Endometrial microvascular endothelial cells (primary cell): ENCODE measurements around the gene LMNTD2. TPM values are rescaled to one million over a fixed set of nuclear protein-coding genes. Genes with fewer than 3 reads are reported as not detected.

Experiments
- in situ Hi-C: cut with HindIII; loops from 2 replicates; pipeline ENCODE4 v1.10.0; 2017; ENCODE audit warnings: low sequenced_read_pairs, low pct_unique_long_range_greater_than_20kb; ENCODE audit errors: inconsistent ontology term
- total RNA-seq: library from RNA; depleted of rRNA; stranded (reverse); fragments of >200 nt; gene quantifications from one replicate; pipeline ENCODE4 v1.2.3, GENCODE V29; 2015; ENCODE audit errors: inconsistent ontology term

LMNTD2 gene
- total RNA-seq, 1 donor from 2014 or later = 0.65 TPM

DNA sequence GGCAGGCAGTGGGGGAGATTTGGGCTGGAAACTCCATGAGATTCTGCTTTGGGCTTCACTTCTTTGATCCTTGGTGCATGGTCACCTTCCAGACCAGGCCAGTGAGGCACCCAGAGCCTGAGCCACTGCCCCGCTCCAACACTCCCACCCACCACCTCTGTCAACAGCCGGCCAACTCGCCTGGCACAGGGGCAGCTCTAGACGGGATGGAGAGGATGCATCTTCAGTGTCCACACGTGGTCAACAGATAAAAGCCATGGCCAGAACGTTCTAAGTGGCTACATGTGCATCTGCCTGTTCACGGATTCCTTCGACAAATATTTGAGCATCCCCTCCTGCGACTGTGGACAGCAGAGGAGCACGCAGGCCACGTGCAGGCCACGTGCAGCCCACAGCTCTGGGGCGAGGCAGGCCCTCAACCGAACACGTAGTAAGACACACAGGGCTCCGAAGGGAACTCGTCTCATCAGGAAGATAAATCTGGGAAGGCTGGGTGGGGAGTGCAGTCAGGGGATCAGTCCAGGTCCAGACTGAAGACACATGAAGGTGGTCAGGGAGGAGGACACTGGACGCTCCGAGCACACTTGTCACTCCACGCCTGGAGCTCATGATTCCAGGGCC is 22.0 kb downstream of the LMNTD2 start:
- in situ Hi-C loops = no loop called here

DNA sequence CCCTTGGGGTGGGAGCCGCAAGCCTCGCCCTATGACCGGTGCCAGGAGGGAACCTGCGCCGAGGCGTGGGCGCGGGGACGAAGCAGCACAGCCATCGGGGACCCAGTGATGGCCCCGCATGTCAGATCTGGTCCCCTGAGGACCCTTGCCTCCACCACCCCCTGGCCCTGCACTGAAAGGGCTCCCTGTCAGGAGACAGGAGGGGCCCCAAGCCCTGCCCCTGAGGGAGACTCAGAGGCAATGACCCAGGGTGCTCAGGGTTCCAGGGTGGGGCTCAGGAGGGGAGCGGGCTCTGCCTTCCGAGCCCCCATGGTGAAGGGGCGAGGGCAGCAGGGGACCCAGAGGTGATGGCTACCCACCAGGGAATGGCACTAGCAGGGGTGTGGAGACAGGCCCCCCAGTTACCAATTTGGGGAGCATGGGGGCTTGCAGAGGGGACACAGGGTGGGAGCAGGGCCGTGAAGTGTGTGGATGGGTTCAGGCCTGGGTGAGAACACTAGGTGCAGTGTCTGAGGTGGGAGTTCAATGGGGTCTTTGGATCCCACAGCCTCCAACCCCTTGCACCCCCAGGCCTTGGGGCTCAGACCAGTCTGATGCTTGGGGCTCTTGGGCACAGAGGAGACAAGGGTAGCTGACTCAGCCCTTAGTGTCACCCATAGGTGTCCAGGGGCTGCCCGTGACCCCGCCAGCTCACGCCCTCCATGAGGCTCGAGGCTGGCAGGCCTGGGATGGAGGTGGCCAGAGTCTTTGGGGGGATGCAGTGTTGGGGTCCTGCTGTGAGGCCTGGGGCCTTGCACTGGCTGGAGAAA is 22.7 kb downstream of the LMNTD2 start:
- in situ Hi-C loops = no loop called here

DNA sequence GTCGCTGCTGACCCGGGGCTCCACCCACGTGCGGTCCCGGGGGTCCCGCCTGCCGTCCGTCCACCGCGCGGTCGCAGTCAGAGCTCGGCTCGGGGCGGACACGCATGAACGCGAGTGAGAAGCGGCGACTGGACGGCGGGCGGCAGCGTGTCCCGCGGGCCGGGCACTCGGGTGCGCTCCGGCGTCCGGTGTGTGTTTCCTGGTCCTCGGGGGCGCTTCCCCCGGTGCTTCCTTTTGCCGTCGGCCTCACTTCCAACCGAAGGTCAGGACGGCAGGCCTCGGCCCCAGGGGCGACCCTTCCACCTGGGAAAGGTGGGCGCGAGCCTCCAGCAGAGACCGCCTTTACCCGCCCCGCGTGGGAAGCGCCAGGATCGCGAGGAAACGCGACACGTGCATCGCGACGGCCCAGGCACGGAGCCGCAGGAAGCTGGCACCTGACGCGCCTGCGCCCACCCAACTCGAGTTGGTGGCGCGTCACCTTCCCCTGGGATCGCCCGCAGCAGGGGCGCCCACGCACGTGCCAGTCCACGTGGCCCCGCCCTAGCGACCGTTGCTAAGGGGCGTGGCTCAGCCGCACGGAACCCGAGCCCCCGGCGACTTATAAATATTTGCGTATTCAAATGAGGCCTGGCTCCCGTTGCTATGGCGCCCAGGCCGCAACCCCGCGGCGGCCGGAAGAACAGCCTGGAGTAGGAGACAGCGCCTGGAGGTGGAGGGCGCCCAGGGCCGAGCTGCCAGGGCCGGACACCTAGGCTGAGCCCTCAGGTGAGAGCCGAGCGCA is 23.5 kb downstream of the LMNTD2 start, which contains the start of gene LRRC56:
TSS of gene LRRC56 (plus strand) at position 687 of the 781 bp plus-strand sequence. CDS start 3,158 bp downstream, outside the sequence.
- in situ Hi-C loops = no loop called here

DNA sequence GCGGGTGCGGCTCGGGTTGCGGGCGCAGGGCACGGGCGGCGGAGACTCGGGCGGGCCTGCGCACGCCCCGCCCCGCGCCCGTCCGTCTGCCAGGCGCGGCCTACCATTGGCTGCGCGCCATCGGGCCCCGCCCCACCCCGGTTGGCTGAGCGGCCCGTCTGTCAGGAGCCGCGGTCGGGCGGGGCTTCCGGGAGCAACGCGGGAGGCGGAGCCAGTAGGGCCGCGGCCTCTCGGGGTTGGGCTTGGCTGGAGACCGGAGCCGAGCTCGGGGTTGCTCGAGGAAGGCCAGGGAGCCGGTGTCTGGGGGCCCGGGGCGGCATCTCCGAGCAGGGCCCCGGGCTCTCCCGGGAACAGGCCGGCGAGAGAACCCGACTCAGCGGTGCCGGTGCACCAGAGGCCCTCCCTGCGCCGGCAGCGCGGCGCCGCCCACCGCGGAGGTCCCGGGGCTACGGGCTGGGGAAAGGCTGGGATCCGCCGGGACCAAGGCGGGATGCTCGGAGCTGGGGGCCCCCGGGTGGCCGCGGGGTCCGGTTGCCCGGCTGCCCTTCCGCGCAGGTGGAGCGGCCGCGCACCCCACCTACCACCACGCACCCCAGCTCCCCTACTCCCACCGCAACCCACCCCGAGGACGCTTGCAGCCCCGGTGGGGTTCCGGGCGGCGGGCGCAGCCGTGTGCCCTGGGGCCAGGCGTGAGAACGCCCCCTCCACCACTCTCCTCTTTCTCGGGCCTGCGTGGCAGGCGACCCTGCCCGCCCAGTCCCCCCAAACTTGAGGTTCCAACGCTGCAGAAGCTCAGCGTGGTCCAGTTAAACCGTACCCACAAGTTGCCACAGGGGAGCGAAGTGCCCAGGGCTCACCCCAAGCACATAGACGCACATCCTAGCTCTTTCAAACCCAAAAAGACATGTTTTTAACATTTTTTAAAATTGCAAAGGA is 24.8 kb downstream of the LMNTD2 start, which contains the start of gene HRAS:
TSS of gene HRAS (minus strand) at position 58 of the 936 bp plus-strand sequence.
- in situ Hi-C loops = no loop called here

DNA sequence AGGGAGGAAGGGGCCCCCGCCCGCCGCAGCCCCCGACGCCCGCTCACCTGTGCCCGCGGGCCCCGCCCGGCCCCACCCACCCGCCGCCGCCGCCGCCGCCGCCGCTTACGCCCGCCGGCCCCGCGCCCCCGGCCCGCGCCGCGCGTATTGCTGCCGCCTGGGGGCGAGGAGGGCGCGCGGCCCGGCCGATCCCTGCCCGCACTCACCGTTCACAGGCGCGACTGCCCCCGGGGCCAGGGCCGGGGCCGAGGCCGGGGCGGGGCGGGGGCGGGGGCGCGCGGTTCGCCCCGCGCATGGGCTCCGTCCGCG is 25.4 kb downstream of the LMNTD2 start:
- in situ Hi-C loops = no loop called here

DNA sequence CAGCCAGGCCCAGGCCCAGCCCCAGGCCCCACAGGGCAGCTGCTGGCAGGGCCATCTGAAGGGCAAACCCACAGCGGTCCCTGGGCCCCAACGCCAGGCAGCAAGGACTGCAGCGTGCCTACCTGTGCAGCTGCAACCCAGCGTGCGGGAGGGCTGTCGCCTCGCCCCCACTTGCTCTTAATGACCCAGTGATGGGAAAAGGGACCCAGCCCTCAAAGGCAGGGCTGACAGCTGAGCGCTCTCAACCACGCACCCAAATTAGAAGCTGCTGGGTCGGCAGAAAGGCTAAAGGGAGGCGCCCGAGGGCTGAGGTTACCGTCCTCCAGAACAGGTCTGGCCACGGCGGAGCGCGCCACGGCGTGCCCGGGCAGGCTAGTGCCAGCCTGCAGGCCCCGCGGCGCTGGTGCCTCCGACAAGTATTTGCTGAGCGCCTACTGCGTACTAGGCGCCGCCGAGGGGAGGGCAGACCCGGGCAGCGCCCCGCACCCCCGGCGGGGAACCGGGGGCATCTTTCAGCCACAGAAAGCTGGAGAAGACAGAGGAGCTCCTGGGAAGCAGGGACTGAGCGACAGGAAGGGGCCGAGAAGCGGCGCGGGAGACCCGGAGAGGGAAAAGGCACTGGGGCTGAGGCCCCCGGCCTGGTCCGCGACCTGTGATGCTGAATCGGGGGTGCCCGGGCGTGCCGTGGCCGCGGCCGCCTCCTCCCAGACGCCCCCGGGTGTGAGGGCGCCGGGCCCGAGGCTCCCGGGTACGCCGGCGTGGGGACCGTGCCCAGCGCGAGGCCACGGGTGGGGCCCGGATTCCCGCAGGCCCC is 25.9 kb downstream of the LMNTD2 start:
- in situ Hi-C loops = no loop called here

DNA sequence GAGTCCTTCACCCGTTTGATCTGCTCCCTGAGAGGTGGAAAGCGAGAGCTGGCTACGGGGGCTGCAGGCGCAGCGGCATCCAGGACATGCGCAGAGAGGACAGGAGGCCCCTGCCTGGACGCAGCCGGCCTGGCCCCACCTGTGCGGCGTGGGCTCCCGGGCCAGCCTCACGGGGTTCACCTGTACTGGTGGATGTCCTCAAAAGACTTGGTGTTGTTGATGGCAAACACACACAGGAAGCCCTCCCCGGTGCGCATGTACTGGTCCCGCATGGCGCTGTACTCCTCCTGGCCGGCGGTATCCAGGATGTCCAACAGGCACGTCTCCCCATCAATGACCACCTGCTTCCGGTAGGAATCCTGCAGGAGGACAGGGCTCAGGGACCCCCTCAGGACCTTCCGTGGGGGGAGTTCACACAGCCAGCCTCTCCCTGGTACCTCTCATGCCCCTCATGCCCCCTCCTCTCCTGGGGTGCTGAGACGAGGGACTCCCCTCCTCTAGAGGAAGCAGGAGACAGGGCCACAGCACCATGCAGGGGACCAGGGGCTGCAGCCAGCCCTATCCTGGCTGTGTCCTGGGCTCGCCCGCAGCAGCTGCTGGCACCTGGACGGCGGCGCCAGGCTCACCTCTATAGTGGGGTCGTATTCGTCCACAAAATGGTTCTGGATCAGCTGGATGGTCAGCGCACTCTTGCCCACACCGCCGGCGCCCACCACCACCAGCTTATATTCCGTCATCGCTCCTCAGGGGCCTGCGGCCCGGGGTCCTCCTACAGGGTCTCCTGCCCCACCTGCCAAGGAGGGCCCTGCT is 26.7 kb downstream of the LMNTD2 start:
- in situ Hi-C loops = no loop called here

DNA sequence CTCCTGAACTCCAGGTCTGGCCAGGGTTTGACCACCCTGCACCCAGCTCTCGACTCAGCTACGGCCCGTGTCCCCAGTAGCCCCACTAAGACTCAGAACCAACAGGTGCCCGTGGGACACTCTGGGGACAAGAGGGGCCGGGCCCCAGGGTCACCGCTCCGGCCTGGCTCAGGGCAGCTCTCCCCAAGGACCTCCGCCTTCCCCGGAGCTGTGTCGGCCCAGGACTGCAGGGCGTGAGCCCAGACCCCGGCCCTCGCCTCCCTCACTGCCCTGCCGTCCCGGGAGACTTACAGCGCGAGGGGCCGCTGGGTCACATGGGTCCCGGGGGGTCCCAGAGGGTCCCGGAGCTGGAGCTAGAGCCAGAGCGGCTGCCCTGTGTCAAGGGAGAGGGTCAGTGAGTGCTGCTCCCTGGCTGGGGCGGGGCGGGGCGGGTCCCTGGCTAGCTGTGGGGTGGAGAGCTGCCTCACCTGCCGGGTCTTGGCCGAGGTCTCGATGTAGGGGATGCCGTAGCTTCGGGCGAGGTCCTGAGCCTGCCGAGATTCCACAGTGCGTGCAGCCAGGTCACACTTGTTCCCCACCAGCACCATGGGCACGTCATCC is 27.5 kb downstream of the LMNTD2 start:
- in situ Hi-C loops = no loop called here

DNA sequence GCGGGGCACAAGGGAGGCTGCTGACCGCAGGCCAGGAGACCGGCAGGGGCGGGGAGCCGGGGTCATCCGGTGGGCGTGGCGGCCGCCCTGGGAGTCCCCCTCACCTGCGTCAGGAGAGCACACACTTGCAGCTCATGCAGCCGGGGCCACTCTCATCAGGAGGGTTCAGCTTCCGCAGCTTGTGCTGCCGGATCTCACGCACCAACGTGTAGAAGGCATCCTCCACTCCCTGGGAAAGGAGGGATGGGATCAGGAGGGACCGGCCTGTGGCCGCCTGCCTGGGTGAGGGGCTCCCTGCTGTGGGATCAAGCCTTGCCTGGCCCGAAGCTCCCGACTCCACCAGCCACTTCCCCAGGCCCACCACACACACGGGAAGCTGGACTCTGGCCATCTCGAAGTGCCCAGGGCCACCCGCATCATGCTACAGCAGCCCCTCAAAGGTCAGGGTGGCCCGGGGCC is 28.0 kb downstream of the LMNTD2 start:
- in situ Hi-C loops = no loop called here

DNA sequence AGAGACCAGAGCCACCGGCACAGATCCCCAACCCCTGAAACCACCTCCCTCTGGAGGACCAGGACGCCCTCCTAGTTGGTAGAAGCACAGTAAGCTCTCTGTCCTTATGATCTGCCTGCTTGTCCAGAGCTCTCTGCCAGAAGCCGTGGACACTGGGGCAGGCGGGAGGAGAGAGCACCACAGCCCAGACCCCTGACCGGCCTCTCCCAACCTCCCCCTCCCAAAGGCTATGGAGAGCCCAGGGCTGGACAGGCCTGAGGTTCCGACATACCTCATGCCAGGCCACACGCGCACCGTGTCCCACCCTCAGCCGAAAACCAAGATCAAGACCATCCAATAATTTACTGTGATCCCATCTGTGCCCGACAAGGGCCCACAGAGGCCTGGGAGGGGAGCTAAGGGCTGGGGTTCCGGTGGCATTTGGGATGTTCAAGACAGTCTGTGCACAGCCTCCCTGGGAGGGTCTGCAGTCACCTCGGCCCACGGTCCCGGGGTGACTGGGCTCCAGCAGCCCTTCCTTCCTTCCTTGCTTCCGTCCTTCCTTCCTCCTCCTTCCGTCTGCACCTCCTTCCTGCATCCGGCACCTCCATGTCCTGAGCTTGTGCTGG is 28.5 kb downstream of the LMNTD2 start:
- in situ Hi-C loops = no loop called here

DNA sequence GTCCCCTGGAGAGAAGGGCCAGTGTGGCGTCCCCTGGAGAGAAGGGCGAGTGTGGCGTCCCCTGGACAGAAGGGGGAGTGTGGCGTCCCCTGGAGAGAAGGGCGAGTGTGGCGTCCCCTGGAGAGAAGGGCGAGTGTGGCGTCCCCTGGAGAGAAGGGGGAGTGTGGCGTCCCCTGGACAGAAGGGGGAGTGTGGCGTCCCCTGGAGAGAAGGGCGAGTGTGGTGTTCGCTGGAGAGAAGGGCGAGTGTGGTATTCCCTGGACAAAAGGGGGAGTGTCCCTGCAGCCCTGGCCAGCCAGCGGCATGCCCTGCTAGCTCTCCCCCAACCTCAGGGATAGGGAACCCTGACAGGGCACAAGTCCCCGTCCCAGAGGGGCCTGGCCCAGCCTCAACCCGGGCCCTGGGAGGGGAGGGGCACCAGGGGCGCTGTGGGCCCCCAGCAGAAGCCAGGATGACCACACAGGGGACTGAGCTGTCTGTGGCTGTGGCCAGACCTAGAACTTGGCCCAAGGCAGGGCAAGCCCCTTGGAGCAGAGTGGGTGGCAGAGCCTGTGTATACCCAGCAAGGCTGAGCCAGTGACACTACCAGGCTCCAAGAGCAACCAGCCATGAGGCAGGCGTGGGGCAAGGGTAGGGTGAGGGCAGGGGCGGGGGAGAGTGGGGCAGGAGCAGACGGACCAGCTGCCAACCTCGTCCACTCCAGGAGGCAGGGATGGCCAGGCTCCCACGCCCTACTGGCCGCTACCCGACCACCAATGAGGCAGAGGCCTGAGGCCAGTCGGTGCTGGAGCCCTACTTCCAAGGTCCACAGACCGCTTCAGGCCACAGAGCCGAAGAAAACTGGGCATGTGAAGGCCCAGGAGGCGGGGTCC is 29.3 kb downstream of the LMNTD2 start:
- in situ Hi-C loops = no loop called here

DNA sequence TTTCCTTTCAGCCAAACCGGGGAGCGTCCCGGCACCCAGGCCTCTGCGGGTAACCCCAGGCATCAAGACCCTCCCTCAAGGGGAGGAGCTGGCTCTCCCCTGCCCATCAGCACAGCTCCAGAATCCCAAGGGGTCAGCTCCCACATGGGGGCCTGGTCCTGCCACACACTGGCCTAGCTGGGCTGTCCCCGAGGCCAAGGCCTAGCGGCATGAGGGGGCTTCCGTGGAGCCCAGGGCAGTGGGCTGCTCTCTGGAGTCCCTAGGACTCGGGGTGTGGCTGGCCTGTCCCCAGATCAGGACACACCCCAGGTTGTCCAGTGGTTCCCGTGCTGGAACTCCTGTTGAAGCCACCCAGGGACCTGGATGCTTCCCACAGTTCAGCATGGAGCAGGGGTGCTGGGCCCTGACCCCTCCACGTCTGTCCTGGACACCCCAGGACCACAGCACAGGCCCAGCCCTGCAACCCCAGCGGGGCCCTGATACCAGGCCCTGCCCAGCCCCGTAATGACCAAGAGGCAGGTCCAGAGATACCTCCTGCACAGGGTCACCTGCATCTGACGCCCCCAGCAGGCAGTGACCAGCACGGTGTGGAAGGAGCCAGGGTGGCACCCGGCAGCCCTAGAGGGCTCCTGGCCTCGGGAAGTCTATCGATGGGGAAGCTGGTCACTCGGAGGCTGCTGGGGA is 30.7 kb downstream of the LMNTD2 start:
- in situ Hi-C loops = no loop called here

DNA sequence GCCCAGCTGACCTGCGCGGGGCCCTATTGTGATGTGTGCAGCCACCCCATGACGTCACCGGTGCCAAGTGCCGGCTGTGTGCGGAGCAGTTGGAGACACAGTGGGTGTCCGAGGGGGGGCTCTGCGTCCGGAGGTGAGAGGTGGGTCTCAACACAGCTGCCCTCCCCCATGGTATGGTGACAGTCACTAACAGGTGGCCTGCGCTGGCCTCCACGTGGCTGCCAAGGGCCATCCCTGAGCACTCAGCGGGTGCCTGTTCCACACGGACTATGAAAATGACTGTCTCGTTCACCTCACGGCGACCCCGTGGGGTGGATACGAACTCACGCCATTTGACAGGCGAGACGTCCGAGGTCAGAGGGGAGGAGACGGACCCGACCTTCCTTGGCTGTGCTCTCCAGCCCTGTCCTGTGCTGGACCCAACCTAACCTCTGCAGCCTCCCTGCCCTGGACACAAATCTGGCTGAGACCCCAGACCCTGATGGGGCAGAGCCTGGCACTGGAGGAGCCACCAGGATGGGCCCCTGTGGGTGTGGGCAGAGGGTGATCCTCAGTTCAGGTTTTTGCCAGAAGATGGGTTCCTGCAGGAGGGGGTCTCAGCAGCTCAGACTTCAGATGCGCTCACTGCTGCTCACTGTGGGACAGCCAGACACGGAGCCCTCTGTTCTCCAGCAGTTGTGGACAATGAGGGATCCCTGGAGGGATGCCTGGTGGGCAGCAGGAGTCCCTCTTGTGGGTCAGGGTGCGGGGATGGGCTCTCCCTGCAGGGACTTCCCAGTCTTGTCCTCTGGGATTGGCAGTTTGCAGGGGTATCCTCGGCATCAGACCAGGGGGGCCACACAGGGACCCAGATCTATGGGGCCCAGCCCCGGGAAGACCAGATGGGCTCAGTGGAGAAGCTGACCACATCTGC is 31.5 kb downstream of the LMNTD2 start:
- in situ Hi-C loops = no loop called here
